ENCODE data around the gene SEPTIN12. TPM values are rescaled to one million over a fixed set of nuclear protein-coding genes. Genes with fewer than 3 reads are reported as not detected.
A peak's percentile ranks its signal among the peaks of the same experiment; 100 is the strongest.

Gene SEPTIN12
- polyA plus RNA-seq, 1 donor: 0.57 TPM

- DNase-seq: no peak
Measured at GRCh38 chr16:4803401-4803844, 15.3 kb upstream of the SEPTIN12 start.

- peak; percentile 90 for DNase-seq
Measured at GRCh38 chr16:4802659-4803287, 14.6 kb upstream of the SEPTIN12 start.

- DNase-seq: peak; percentile 77
Measured at GRCh38 chr16:4801962-4802658, 14.0 kb upstream of the SEPTIN12 start, which contains the start of gene ROGDI. Gene ROGDI (minus strand): TSS chr16:4802633. CDS start chr16:4802571, 62 bp downstream.

- peak; percentile 10 for DNase-seq
Measured at GRCh38 chr16:4801051-4801961, 13.2 kb upstream of the SEPTIN12 start.

DNA sequence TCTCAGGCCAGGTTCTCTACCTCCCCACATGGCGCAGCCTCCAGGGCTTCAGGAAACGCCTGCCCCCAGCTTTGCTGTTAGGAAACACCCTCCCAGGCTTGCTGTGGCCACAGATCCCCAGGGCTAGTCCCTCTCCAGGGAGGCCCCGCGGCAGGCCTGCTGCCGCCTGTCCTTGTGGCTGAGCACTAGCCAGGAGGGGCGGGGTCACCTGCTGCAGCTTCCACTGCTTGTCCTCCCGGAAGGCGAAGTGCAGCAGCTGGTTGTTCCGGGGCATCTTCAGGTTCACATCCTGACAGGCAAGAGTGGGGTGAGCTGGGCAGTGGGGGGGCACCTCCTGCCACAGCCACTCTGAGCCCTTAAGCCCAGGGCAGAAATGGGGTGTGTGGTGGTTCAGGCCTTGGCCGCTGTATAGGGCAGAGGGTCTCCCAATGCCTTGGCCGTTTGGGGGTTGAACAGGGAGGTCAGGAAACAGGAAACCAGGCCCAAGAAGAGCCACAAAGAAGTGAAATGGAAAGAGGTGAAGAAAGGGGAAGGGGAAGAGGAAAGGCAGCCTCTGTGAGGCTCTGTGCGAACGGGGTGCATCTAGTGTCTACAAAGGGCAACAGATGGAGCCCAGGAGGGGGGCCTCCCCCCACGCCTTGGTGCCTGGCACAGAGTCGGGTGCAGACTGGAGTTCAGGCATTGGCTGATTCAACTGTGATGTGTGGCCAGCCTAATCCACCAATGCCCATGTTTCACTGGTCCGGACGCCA, 12.3 kb upstream of the SEPTIN12 start:
- no peak for DNase-seq

DNA sequence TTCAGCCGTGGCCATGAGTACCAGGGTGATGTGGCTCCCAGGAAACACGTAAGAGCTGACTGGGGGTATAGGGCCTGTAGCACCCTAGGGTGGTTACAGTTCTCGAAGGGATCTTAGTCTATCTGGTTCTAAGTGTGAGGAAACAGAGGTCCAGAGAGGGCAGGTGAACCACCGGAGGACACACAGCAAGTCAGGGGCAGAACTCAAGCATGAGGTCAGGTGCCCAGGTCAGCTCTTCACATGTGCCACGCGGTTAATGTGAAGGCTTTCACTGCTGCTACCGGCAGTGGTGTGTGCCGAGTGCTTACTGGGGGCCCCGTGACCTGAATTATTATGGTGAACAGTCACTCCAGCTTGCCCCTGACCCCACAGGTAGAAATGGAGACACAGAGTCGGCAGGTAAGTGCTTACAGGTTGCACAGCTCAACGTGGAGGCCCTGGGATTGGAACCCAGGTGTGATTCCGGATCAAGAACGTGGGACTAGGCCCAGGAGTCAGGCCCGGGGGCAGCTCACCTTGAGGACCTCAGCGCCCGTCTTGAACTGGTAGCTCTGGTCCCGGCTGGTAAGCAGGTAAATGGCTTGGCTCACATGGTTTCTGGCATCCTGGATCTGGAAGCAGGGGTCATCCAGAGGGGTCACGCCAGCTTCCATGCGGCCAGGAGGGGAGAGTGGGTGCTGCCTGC, 11.2 kb upstream of the SEPTIN12 start:
- DNase-seq: no peak

GRCh38 chr16:4798456-4798855, 10.3 kb upstream of the SEPTIN12 start:
- no peak for DNase-seq

DNA sequence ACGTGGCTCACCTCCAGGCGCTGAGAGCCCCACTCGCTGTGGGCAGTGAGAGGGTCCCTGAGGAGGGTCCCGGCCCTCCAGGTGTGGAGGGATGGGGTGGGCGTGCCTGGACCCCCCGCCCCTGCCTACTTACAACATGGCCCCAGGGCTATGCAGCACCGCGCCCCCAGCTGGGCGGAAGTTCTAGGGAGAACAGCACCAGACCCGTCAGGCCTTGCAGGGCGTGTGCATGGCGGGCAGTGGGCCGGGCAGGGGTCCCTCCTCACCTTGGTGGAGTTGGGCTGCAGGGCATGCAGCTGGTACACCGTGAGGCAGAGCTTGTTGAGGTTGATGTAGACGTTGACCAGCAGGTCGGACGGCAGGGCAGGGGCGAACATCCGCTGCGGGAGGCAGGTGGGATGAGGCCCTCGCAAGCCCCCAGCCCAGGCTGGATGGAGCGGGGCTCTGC, 9.7 kb upstream of the SEPTIN12 start:
- DNase-seq: no peak

GRCh38 chr16:4796982-4797804, 9.0 kb upstream of the SEPTIN12 start:
- no peak for DNase-seq

GRCh38 chr16:4795828-4796572, 7.9 kb upstream of the SEPTIN12 start:
- DNase-seq: no peak

DNA sequence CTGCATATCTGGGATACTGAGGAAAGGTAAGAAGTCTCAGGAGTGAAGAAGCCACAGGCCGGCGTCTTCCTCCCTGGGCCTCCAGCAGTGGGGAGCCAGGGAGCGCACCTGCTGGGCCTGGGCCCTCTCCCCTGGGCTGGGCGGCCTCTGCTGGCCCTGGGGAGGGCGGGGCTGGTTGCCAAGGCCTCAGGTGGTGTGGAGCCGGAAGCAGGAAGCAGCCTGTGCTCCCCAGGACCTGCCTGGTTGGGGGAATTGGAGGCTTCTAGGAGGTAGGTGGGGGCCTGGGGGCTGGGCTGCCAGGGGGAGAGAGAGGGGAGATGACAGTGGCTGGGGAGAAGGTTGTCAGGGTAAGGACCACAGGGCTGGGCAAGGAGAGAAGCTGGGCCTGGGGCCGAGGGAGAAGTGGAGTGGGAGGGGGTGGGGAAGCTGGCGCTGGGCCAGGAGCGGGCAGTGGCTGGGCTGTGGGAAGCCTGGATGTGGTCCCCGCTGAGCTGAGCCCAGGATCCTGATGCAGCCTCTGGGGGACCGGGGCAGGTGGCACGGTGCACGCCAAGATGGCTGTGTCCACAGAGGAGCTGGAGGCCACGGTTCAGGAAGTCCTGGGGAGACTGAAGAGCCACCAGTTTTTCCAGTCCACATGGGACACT, 7.2 kb upstream of the SEPTIN12 start, which contains the start of gene SMIM22:
SMIM22 (plus strand) TSS at position 189 of the 647 bp plus-strand sequence; CDS start at position 555, 366 bp downstream.
- no peak for DNase-seq

DNA sequence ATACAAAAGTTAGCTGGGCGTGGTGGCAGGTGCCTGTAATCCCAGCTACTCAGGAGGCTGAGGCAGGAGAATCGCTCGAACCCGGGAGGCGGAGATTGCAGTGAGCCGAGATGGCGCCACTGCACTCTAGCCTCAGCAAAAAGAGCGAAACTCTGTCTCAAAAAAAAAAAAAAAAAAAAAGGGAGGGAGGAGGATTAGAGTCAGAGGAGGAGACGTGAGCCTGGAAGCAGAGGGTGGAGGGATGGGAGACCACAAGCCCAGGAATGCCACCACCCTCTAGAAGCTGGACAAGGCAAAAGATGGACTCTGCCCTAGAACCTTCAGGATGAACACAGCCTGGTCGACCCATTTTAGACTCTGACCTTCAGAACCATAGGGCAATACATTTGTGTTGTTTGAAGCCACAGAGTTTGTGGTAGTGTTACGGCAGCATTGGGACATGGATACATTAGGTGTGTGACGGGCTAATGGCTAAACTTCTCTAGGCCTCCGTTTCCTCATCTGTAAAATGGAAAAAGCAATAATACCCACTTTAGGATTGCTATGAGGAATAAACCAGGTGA, 4.9 kb upstream of the SEPTIN12 start:
- DNase-seq: no peak

DNA sequence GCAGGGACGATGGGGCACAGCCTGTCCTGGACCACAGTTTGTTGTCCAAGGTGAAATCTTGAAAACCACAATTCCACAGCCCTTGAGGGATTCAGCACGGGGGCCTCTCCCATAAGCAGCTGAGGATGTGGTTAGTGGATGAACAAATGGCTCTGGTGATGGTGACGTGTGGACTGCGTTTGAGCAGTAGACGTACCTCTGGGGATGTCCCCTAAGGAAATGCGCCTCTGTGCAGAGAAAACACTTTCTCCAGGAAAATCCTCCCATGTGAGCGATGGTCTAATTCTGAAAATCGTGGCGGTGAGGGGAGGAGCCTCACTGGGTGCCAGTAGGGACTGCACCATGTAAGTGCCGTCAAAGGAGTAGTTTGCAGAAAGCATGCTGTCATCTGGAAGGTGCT, 2.7 kb upstream of the SEPTIN12 start:
- DNase-seq: no peak

DNA sequence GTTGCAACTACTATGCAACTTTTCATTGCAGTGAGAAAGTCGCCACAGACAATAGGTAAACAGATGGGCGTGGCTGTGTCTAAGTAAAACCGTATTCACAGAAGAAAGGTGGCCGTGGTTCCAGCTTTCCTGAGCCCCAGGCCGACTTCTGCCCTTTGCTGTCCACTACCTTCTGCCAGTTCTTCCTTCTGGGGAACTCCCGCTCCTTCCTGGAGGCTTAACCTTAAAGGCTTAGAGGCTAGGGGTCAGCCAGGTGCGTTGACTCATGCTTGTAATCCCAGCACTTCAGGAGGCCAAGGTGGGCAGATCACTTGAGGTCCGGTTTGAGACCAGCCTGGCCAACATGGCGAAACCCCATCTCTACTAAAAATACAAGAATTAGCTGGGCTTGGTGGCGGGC, 2.1 kb upstream of the SEPTIN12 start:
- DNase-seq: no peak

DNA sequence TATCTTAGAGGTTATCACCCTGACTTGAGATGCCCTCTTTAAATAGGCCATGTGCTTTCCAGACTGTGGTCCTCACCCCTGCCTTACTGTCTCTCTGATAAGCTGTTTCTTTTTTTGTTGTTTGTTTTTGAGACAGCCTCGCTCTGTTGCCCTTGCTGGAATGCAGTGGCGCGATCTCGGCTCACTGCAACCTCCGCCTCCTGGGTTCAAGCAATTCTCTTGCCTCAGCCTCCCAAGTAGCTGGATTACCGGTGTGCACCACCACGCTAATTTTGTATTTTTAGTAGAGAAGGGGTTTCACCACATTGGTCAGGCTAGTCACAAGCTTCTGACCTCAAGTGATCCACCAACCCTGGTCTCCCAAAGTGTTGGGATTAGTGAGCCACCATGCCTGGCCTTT, 765 bp upstream of the SEPTIN12 start:
- no peak for DNase-seq

GRCh38 chr16:4788489-4788889, 344 bp upstream of the SEPTIN12 start:
- DNase-seq: no peak

DNA sequence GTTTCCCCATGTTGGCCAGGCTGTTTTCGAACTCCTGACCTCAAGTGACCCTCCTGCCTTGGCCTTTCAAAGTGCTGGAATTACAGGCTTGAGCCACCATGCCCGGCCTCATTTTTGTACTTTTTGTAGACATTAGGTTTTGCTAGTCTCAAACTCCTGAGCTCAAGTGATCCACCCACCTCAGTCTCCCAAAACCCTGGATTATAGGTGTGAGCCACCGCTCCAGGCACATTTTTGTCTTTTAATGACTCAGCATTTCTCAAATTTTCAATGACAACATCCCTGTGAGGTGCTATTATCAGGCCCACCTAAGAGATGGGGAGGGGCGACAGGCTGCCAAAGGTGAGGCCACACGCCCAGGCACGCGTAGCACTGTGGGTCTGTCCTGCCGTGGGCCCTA, 1.1 kb downstream of the SEPTIN12 start:
- no peak for DNase-seq

GRCh38 chr16:4785758-4786433, 2.2 kb downstream of the SEPTIN12 start:
- DNase-seq: no peak
